MCF 10A (cell line): ENCODE data around the gene CCDC171. TPM values are rescaled to one million over a fixed set of nuclear protein-coding genes. Genes with fewer than 3 reads are reported as not detected.

ENCODE experiments used
- BruUV-seq: library from RNA; stranded (reverse); fragments of 400-500 nt; replicated peaks from 2 replicates; lab custom pipeline; 2021; lab: Mats Ljungman, UMichigan
- CTCF ChIA-PET: fragments of 300-600 bp; sonication (Branson Sonifier 250); formaldehyde crosslinking; extraction: SDS; loops from one replicate; lab custom pipeline; 2021; ENCODE audit warnings: antibody characterized with exemption, inconsistent platforms; lab: Yijun Ruan, JAX
- POLR2A ChIA-PET: fragments of 300-600, 350-650 bp; sonication (Branson Sonifier 250); formaldehyde crosslinking; extraction: SDS; loops from one replicate; lab custom pipeline; 2020; ENCODE audit warnings: antibody characterized with exemption, inconsistent platforms; lab: Yijun Ruan, JAX
- DNase-seq: peaks from one replicate; pipeline ENCODE4 v3.0.0-alpha.2; 2018; ENCODE audit not compliant: unreplicated experiment
- H3K27ac Mint-ChIP-seq: one replicate; pipeline ENCODE4 v1.8.0; 2022; ENCODE audit warnings: mild to moderate bottlenecking, low read depth, mixed read lengths; ENCODE audit not compliant: unreplicated experiment
- H3K27me3 Mint-ChIP-seq: one replicate; pipeline ENCODE4 v1.8.0; 2022; ENCODE audit warnings: mixed read lengths; ENCODE audit not compliant: insufficient read depth, unreplicated experiment
- H3K36me3 Mint-ChIP-seq: one replicate; pipeline ENCODE4 v1.8.0; 2022; ENCODE audit warnings: mild to moderate bottlenecking, moderate library complexity, mixed read lengths; ENCODE audit not compliant: insufficient read depth, unreplicated experiment
- H3K4me1 Mint-ChIP-seq: one replicate; pipeline ENCODE4 v1.8.0; 2022; ENCODE audit warnings: mixed read lengths; ENCODE audit not compliant: insufficient read depth, unreplicated experiment
- H3K4me3 Mint-ChIP-seq: one replicate; pipeline ENCODE4 v1.8.0; 2022; ENCODE audit warnings: mild to moderate bottlenecking, moderate library complexity, mixed read lengths; ENCODE audit not compliant: unreplicated experiment
- H3K9me3 Mint-ChIP-seq: one replicate; pipeline ENCODE4 v1.8.0; 2022; ENCODE audit warnings: mixed read lengths; ENCODE audit not compliant: unreplicated experiment
- CTCF ChIP-seq: fragments of 200-600 bp; IDR thresholded peaks from one replicate; pipeline ENCODE4 v1.8.0; 2022; ENCODE audit warnings: antibody characterized with exemption, mild to moderate bottlenecking; ENCODE audit not compliant: unreplicated experiment
- intact Hi-C: fragments of 100-400 bp; cut with micrococcal nuclease; formaldehyde crosslinking; loops from 2 replicates; pipeline ENCODE4 v1.14.1; 2022
- total RNA-seq: library from RNA; stranded (reverse); gene quantifications from 2 replicates; pipeline ENCODE4 v1.2.3, GENCODE V29; 2022

Gene CCDC171
- total RNA-seq, 1 experiment from 2014 or later, result 1.7 TPM

DNA sequence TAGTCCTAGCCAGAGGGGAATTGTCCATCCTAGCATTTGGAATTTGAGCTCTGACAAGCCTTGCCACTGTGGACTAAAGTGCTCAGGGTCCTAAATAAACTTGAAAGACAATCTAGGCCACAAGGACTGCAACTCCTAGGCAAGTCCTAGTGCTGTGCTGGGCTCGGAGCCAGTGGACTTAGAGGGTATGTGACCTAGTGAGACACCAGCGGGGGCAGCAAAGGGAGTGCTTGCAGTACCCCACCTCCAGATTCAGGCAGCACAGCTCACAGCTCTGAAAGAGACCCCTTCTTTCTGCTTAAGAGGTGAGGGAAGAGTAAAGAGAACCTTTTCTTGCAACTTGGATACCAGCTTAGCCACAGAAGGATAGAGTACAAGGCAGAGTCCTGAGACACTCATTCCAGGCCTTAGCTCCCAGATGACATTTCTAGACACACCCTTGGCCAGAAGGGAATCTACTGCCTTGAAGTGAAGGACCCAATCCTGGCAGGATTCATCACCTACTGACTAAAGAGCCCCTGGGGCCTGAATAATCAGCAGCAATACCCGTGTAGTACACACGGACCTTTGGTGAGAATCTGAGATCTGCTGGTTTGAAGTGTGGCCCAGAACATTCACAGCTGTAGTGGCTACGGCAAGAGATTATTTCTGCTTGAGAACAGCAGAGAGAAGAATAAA, 164.6 kb downstream of the CCDC171 start:
- no TSS peak for BruUV-seq
- no peak overlapping the region for H3K27ac Mint-ChIP-seq
- peaks cover 10% of the 10 kb centered on the region for H3K4me1 Mint-ChIP-seq
- no peaks in the 10 kb centered on the region for H3K27me3 Mint-ChIP-seq
- DNase-seq, result no peak
- POLR2A ChIA-PET, result interaction anchor here (0.6 to 0.7 kb wide), 2 partner anchors 11 to 18 kb away, joined by 3 read pairs; no protein-coding TSS in a partner anchor
- CTCF ChIA-PET, result interaction anchor here (0.6 to 2.2 kb wide), 3 partner anchors 11 to 76 kb away, joined by 3 to 7 read pairs (median 3); no protein-coding TSS in a partner anchor
- no peaks in the 10 kb centered on the region for H3K36me3 Mint-ChIP-seq
- H3K4me3 Mint-ChIP-seq, result no peak overlapping the region
- no peaks in the 10 kb centered on the region for H3K9me3 Mint-ChIP-seq
- no peak for TF ChIP-seq CTCF
- intact Hi-C loops, result no loop called here

- no peak for TF ChIP-seq CTCF
- Mint-ChIP-seq H3K4me3 (no peak overlapping the region), H3K27ac (no peak overlapping the region), H3K27me3 (no peaks in the 10 kb centered on the region), H3K4me1 (peaks cover 10% of the 10 kb centered on the region), H3K36me3 (no peaks in the 10 kb centered on the region), H3K9me3 (no peaks in the 10 kb centered on the region)
- intact Hi-C loops, result no loop called here
- ChIA-PET CTCF (interaction anchor here (1.0 to 2.2 kb wide), 2 partner anchors 12 to 18 kb away, joined by 3 to 7 read pairs; no protein-coding TSS in a partner anchor), POLR2A (no interaction called here)
- DNase-seq, result no peak
- no TSS peak for BruUV-seq
Measured at GRCh38 chr9:15718423-15718822, 165.6 kb downstream of the CCDC171 start.

DNA sequence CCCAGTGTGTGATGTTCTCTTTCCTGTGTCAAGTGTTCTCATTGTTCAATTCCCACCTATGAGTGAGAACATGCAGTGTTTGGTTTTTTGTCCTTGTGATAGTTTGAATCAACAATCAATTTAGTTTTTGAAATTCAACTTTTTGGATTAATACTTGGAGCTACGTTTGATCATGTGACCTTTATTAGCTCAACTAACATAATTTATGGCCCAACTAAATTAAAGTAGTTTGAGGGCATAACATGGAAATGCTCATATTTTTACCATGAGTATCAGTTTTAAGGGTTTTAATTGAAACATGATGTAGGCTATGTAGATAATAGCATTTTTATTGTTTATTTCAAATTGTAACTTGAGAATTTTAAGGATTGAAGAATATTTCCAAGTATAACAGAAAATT, 168.0 kb downstream of the CCDC171 start:
- no peaks in the 10 kb centered on the region for H3K36me3 Mint-ChIP-seq
- no peak overlapping the region for H3K4me3 Mint-ChIP-seq
- H3K4me1 Mint-ChIP-seq, result peaks cover 21% of the 10 kb centered on the region
- H3K9me3 Mint-ChIP-seq, result no peaks in the 10 kb centered on the region
- ChIA-PET CTCF (no interaction called here), POLR2A (interaction anchor here (1.4 to 3.1 kb wide), 2 partner anchors 12 to 24 kb away, joined by 6 to 13 read pairs; no protein-coding TSS in a partner anchor)
- no peak overlapping the region for H3K27ac Mint-ChIP-seq
- intact Hi-C loops, result no loop called here
- no peaks in the 10 kb centered on the region for H3K27me3 Mint-ChIP-seq
- no peak for DNase-seq
- no TSS peak for BruUV-seq
- TF ChIP-seq CTCF, result no peak

DNA sequence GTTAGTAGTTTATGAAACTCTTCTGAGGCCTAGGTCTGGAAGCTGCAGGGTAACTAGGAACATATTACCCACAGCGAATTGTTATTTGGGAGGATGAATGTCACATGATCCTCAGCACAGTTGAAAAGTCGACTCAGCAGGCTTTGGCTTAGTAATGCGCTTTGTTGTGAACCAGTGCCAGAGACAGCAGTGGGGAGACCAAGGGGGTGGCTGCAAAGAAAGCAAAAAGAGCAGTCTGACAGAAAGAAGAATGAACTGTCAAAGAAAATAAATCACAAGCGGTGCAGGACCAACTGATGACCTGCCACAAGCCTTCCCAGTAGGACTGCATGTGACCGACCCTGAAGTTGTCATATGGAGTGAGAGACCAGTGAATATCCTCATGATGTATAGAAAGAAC, 170.0 kb downstream of the CCDC171 start:
- no peaks in the 10 kb centered on the region for H3K36me3 Mint-ChIP-seq
- H3K4me3 Mint-ChIP-seq, result no peak overlapping the region
- no peak for TF ChIP-seq CTCF
- H3K9me3 Mint-ChIP-seq, result no peaks in the 10 kb centered on the region
- peaks cover 16% of the 10 kb centered on the region for H3K4me1 Mint-ChIP-seq
- ChIA-PET CTCF (interaction anchor here (0.7 kb wide), 1 partner anchor 1436 kb away, joined by 3 read pairs; no protein-coding TSS in a partner anchor), POLR2A (interaction anchor here (0.8 kb wide), 1 partner anchor 12 kb away, joined by 7 read pairs; no protein-coding TSS in a partner anchor)
- no TSS peak for BruUV-seq
- H3K27ac Mint-ChIP-seq, result no peak overlapping the region
- no peak for DNase-seq
- intact Hi-C loops, result no loop called here
- H3K27me3 Mint-ChIP-seq, result no peaks in the 10 kb centered on the region
